SKM-1 (cell line): ENCODE data around the gene LRP5.
A peak's percentile ranks its signal among the peaks of the same experiment; 100 is the strongest.
"Not testable (repeated sequence)": the region's sequence is repeated elsewhere in the genome, so short reads cannot be mapped to it uniquely, and the experiment has no call there.

Experiments used
- DNase-seq: peaks from one replicate; lab custom pipeline; 2025; ENCODE audit not compliant: unreplicated experiment; lab: John Stamatoyannopoulos, UW

The LRP5 gene

DNA sequence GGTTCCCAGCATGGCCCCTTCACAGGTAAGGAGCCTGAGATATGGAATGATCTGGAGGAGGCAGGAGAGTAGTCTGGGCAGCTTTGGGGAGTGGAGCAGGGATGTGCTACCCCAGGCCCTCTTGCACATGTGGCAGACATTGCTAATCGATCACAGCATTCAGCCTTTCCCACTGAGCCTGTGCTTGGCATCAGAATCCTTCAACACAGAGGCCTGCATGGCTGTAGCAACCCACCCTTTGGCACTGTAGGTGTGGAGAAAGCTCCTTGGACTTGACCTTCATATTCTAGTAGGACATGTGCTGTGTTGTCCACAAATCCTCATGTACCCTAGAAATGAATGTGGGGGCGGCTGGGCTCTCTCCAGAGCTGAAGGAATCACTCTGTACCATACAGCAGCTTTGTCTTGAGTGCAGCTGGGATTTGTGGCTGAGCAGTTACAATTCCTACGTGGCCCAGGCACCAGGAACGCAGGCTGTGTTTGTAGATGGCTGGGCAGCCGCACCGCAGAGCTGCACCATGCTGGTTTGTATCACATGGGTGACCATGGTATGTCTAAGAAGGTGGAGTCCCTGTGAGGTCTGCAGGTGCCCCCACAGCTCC, 126.4 kb downstream of the LRP5 start:
- DNase-seq: no peak

DNA sequence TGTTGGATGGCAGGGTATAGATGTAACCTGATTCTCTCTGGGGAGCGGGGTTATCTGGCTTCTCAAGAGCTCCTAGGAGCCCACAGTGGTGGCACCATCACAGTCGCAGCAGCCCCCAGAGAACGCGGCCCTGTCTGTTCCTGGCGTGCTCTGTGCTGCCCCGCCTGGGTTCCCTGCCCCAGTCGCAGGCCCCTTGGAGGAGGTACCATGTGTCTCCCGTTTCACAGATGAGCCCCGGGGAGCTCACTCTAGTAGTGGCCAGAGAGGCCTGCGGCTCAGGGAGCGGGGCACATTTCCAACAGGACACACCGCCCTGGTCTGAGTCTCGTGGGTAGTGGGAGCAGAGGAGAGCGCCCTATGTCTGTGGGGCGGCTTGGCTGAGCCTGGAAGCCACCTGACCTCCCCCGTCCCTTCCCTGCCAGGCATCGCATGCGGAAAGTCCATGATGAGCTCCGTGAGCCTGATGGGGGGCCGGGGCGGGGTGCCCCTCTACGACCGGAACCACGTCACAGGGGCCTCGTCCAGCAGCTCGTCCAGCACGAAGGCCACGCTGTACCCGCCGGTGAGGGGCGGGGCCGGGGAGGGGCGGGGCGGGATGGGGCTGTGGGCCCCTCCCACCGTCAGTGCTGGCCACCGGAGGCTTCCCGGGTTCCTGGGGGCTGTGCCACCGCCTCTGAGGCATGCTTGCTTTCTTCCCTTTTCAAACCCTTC, 127.1 kb downstream of the LRP5 start:
- no peak for DNase-seq

DNA sequence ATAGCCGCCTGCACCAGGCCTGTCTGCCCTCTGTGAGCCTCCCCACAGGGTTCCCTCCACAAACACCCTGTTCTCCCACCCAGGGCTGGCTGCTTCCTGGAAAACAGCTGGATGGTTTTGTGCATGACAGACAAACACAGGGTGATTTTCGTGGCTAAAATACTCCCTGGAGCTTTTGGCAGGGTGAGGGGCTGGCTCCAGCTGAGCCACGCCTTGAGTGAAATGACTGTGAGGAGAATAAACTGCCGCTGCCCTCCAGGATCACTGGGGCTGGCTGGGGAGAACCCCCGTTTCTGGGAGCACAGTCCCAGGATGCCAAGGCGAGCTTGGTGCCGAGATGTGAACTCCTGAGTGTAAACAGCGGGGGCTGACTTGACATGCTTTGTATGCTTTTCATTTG, 127.8 kb downstream of the LRP5 start:
- DNase-seq: no peak

DNA sequence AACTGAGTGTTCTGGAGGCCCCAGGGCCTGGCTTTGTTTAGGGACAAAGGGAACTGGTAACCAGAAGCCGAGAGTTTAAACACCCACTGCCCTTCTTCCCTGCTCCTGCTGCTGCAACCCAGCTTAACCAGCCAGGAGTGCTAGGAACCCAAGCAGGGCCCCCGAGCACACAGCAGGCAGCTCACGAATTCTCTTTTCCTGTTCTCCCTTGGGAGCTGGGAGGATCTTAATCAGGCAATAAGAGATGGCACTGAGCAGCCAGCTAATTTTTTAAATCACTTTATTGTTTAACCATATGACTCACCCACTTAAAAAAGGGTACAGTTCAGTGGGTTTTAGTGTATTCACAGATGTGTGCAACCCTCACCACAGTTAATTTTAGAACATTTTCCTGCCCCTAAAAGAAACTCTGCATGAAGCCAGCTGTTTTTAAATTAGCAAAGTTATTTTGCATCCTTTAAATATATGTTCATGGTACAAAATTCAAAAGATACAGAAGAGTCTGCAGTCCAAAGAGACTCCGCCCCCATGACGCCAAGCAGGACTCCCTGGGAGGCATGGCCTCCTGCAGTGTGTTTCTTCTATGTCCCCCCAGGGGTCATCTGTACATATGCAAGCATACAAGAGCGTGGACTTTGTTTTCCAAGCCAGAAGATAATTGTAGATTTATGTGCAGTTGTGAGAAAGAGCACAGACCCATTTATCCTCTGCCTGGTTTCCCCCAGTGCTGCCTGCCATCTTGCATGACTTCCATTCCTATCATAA, 129.3 kb downstream of the LRP5 start:
- DNase-seq: no peak

DNA sequence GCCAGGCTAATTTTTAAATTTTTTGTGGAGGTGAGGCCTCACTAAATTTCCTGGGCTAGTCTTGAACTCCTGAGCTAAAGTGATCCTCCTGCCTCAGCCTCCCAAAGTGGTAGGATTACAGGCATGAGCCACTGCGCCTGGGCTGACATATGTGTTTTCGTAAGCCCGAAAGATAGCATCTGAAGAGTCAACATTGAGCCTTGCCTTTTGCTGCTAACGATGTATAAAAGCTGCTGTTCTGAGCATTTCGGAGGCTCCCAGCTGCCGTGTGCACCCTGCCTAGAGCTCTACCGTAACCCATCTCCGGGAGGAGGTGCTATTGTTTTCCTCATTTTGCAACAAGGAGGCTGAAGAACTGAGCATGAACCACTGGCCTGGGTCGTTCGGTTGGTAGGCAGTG, 130.0 kb downstream of the LRP5 start:
- DNase-seq: no peak

DNA sequence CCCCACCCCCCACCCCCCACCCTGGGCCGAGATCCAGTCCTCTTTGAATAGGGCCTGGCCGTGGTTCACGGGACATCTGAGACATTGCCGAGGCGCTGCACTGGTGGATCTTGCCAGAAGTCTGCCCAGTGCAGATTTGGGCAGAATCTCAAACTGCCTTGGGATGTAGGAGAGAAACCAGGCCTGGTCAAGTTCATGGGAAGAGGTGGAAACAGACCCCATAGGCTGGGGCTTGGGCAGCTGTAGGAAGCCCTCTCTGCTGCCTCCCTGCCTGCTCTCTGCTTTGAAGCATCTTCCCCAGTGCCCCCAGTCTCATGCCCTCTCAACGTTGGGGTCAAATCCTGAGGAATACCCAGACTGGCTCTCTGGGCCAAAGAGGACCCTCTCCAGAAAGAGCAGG, 132.2 kb downstream of the LRP5 start:
- no peak for DNase-seq

DNA sequence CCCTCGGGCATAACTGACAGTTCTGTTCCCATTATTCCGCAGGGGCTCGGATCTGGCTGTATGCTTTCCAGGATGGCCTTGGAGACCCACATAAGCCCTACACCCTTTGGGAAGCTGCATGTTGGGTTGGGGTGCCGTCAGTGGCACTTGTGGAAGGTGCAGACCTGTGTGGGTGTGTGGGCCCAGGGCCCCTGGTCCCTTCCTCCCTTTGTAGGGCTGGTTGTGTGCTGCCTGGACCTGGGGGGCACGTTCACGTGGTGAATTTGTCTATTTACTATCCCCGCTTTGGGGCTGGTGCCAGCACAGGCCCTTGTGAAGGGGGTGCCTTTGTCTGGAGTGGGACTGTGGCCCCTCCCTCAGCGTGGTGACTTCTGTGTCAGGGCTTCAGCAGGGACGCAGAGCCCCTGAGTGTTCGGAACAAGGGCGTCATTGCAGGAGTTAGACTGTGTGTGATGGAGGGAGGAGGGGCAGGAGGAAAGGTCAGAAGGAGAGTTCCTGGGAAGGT, 133.2 kb downstream of the LRP5 start:
- DNase-seq: no peak

DNA sequence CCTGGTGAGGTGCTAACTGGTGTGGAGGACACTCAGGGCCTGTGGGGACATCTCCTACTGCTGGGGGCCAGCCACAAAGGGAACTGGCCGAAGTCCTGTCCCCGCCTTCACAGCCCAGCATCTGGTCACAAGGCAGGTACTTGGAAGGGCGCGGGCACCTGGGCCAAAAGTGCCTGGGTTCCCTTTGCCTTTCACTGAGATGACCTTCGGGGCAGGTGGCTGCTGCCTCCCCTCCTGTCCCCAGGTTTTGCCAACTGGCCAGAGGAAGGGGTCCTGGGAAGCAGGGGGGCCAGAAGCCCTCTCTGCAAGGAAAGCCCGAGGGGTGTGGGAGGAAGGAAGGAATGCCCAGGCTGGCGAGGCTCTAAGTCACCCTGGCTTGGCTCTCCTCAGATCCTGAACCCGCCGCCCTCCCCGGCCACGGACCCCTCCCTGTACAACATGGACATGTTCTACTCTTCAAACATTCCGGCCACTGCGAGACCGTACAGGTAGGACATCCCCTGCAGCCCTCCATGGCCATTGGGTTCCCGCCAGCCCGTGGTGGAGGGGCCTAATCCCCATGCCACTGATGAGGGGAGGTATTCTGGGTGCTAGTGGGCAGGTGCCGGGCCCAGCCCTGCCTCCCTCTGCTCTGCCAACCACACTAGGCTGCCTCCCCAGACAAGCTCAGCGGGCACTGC, 133.8 kb downstream of the LRP5 start:
- no peak for DNase-seq

DNA sequence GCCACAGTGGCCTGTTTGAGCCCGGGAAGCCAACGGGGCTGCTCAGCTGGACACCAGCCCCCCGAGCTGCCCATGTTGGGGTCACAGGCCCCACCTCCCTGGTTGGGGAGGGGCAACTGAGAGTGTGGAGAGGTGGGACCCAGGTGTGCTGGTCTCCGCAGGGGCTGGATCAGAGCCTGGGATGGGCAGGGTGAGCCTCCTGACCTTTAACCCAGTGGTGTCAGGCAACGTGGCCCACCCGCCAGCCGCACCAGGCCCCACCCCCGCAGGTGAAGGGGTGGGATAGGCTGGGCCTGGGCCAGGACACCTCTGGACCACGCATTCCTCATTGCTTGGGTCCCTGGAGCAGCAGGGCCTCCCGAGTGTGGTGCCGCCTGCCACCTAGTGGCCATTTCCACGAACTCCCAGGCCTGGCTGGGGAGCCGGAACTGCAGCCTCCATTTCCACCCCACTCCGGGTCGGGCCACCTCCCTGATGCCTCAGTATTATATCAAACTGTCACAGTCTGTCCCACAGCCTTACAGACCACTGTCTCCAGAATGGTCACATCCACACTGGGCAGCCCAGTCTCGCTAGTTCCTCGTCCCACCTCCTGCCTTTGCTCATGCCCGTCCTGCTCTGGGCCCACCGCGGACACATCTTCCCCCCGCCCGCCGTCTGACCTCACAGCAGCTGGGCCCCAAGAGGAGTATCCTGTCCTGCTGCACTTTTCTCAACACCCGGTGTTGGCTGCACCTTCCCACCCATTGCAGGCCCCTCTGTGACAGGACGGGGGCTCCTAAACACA, 134.8 kb downstream of the LRP5 start:
- DNase-seq: peak; percentile 42

DNA sequence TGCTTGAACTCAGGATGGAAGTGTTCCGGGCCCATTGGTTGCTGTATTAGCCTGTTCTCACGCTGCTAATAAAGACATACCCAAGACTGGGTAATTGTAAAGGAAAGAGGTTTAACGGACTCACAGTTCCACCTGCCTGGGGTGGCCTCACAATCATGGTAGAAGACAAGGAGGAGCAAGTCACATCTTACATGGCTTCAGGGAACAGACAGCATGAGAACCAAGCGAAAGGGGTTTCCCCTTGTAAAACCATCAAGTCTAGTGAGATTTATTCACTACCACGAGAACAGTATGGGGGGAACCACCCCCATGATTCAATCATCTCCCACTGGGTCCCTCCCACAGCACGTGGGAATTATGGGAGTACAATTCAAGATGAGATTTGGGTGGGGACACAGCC, 135.5 kb downstream of the LRP5 start:
- not testable (repeated sequence) for DNase-seq

DNA sequence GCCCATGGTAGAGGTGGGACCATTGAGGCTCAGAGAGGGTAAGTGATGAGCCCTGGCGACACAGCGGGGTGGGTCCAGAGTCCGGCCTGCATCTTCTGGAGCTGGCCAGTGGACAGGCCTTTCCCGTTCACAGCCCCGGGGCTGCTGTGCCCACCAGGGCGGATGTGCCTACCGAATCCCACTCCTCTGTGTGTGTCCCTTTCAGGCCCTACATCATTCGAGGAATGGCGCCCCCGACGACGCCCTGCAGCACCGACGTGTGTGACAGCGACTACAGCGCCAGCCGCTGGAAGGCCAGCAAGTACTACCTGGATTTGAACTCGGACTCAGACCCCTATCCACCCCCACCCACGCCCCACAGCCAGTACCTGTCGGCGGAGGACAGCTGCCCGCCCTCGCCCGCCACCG, 136.2 kb downstream of the LRP5 start:
- no peak for DNase-seq

DNA sequence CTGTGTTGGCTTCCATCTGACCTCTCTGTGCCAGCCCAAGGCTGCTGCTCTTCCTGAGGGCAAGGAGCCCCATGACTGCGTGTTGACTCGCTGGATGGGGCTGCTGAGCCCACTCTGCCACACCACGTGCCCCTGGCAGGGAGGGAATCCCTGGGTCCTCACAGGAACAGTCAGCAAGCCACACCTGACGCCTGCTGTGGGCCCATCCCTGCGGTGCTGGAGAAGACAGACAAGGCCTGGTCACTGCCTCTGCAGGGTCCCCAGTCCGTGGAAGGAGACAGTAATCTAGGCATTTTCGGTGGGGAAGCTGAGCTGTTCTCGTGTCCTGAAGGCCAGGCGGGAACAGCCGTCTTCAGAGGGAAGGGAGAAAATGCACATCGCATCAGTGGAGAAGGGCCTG, 137.6 kb downstream of the LRP5 start:
- no peak for DNase-seq

DNA sequence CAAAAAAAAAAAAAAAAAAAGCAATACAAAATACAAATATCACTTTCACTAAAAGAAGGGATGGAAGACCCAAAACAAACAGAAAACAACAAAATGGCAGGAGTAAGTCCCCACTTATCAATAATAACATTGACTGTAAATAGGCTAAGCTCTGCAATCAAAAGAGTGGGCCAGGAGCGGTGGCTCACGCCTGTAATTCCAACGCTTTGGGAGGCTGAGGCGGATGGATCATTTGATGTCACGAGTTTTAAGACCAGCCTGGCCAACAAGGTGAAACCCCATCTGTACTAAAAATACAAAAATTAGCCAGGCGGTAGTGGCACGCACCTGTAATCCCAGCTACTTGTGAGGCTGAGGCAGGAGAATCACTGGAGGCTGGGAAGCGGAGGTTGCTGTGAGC, 138.3 kb downstream of the LRP5 start:
- DNase-seq: no peak

DNA sequence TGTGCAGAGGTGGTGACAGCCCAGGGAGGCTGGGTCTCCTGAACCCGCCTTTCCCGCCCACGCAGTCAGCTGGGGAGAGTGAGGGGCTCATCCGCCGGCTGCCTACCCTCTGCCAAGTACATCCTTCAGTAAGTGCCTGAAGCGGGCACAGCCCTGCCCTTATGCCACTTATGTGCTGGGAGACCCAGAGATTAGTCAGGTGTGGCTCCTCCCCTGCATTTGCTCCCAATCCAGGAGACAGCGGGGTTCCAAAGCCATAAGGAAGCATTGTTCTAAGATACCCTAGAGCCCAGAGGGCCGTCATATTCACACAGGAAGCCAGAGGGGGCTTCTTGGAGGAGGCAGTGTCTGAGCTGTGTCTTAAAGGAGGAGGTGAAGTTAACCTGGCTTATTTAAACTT, 142.4 kb downstream of the LRP5 start:
- DNase-seq: no peak

DNA sequence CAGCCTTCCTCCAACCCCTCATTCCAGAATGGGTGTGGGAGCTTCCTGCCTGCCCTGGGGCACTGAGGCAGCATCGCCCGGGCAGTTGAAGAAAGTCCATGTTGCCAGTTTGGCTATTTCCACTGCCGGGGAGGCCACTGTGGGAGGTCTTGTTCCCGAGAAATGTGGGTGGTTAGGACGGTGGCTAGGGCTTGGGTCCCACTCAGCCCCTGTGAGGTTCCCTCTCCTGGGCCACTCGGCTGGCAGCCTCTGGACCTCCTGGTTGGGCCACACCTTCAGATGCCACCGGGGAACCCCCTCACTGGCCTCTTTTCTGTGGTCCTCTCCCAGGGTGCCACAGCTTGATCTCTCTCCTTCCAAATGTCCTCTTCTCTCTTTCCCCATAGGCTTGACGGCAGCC, 143.1 kb downstream of the LRP5 start:
- DNase-seq: no peak

DNA sequence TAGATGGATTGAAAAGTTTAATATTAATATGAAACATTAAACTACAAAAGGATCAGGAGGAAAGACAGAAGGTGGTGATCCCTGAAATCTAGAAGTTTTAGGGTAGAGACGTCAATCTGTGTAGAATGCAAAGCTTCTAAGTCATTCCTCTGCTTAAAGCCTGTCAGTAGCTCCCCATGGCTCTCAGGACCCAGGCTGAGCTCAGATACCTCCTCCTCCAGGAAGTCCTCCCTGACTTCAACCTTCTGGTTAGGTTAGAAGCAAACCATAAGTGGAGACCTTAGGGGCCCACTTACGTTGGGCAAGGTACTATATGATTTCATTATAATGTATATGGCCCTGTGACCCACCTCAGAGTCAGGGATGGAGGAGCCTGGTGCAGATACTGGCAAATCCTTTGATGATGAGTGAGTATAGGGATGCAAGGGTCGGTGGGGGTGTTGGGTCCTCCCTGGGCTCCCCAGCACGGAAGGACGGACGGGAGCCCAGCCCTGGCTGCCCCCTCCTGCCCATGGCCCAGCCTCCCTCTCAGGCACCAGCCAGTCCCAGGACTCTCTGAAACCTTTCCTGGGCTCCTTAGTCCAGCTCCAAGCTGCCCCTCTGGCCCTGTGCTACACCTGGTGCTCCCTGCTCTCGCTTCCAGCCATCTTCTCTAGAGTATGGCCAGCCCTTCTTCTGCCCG, 145.0 kb downstream of the LRP5 start:
- no peak for DNase-seq

DNA sequence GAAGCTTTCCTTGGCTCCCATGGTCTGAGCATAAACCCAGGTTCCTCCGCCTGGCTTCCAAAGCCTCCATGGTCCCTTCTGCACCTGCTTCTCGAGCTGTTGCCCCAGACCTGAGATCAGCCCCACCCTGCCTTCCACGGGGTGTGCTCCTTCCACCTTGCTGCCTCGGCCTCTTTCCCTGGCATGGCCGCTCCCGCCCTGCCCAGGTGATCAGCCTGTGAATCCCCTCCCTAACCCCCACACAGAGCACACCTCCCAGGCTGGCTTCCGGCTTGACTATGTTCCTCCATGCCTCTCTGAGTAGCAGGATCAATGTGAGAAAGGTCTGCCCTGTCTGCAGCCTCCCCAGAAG, 145.5 kb downstream of the LRP5 start:
- no peak for DNase-seq

DNA sequence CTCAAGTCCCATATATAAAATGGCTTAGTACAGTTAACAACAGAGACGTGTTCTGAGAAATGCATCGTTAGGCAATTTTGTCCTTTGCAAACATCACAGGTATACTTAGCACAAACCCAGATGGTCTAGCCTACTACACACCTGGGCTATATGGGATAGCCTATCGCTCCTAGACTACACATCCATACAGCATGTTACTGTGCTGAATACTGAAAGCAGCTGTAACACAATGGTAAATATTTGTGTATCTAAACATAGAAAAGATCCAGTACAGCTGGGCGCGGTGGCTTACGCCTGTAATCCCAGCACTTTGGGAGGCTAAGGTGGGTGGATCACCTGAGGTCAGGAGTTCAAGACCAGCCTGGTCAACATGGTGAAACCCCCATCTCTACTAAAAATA, 145.9 kb downstream of the LRP5 start:
- not testable (repeated sequence) for DNase-seq

DNA sequence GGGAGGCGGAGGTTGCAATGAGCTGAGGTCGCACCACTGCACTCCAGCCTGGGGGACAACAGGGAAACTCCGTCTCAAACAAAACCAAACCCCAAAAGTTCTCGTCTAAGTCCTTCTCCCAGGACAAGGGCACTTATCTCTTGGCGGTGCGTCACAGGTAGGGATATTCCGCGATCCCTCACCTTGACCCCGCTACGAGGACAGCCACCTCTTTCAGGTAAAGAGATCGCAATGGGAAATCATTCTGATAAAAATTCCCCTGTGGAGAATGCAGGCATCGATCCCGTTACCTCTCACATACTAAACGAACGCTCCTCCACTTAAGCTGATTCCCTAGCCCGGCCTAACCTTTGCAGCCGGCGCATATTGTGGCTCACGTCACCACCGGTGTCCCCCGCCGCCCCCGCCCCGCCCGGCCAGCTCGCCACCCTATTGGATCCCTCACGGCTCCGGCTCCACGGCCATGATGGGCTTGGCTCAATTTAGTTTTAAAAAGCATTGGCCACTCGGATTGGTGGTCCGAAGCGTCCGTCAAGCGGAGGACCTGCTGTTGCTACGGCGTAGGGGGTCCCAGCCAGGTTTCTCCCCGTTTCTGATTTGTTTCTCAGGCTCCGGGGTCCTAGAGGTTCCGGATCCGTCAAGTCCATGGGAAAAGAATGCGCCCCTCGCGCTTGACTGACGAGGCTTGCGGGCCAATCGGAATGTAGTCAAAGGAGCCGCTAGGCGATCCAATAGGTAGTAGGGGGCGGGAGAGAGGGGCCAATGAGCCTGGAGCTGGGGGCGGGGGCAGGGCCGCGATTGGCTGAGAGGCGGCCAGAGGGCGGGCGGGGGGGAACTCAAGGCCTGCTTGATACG, 147.7 kb downstream of the LRP5 start:
- peak; percentile 95 for DNase-seq
